Heart right ventricle (tissue), 16 donors: ENCODE results near the gene TARS2. TPM values are rescaled to one million over a fixed set of nuclear protein-coding genes. Genes with fewer than 3 reads are reported as not detected.

Experiments used
- ATAC-seq, 8 donors: fragments of 200-7000 bp; cut with Tn5 transposase; one replicate each; pipeline ENCODE4 v1.9.1; 2020; ENCODE audit warnings: mild to moderate bottlenecking in 8 of 8, moderate library complexity in 8 of 8, moderate number of reproducible peaks in 1 of 8
- DNase-seq, 2 donors: peaks; one replicate each; pipeline ENCODE4 v3.0.0-alpha.2; 2020
- H3K27ac ChIP-seq, 10 donors: fragments of 200-600 bp; sonication (generic) in 2 of 10; one replicate each; pipeline versions ENCODE4 v1.5.0 to v1.8.0; 2020 to 2022; ENCODE audit warnings: mild to moderate bottlenecking in 3 of 10
- H3K27me3 ChIP-seq, 7 donors: fragments of 200-600 bp; one replicate each; pipeline ENCODE4 v1.8.0; 2021 to 2022; ENCODE audit warnings: mild to moderate bottlenecking in 2 of 7
- H3K36me3 ChIP-seq, 9 donors: fragments of 200-600 bp; sonication (generic) in 1 of 9; one replicate each; pipeline versions ENCODE4 v1.5.0 to v1.8.0; 2020 to 2022; ENCODE audit warnings: mild to moderate bottlenecking in 2 of 9
- H3K4me1 ChIP-seq, 9 donors: fragments of 200-600 bp; sonication (generic) in 1 of 9; one replicate each; pipeline versions ENCODE4 v1.5.0 to v1.8.0; 2020 to 2022; ENCODE audit warnings: mild to moderate bottlenecking in 4 of 9
- H3K4me3 ChIP-seq, 10 donors: fragments of 200-600 bp; sonication (generic) in 2 of 10; one replicate each; pipeline versions ENCODE4 v1.5.0 to v1.8.0; 2020 to 2022; ENCODE audit warnings: mild to moderate bottlenecking in 7 of 10, moderate library complexity in 2 of 10
- H3K9me3 ChIP-seq, 11 donors: fragments of 200-600 bp in 10 of 11; sonication (generic) in 2 of 11; one replicate each; pipeline versions ENCODE4 v1.5.0 to v1.8.0; 2013 to 2022; ENCODE audit warnings: mild to moderate bottlenecking in 2 of 11, control low read depth in 1 of 11, moderate library complexity in 1 of 11
- WGBS, 2 donors: extraction: QIAGEN DNeasy Blood & Tissue Kit; methylation state at CpG; one replicate each; pipeline ENCODE4 v1.1.7; 2013; ENCODE audit warnings: inconsistent platforms in 1 of 2; 5-methylcytosine and 5-hydroxymethylcytosine counted together
- intact Hi-C, 10 donors: fragments of 100-400 bp; cut with DNase I; formaldehyde crosslinking; loops; one replicate each; pipeline versions ENCODE4 v1.11.1 to v1.14.2; 2022
- polyA plus RNA-seq, 2 donors: library from polyadenylated mRNA; stranded (reverse); fragments of 200-250 nt; gene quantifications; one replicate each; pipeline ENCODE4 v1.2.3, GENCODE V29; 2013
- total RNA-seq, 10 donors: library from RNA; stranded (reverse); fragmentation: NEBNext Ultra II Directional in 3 of 10; extraction: Animal tissue kit (Norgen Biotek cat#: 25700) in 3 of 10; gene quantifications; one replicate each; pipeline versions ENCODE4 v1.2.1 to v1.2.4, GENCODE V29; 2021 to 2023
- TF ChIP-seq, protein P1 (sequence below), 9 donors: fragments of 200-600 bp; sonication (generic) in 2 of 9; IDR thresholded peaks; one replicate each; pipeline versions ENCODE4 v1.5.0 to v1.8.0; 2021 to 2022; ENCODE audit warnings: antibody characterized with exemption in 9 of 9, mild to moderate bottlenecking in 5 of 9, moderate library complexity in 1 of 9
- donor health status: Arrhythmogenic right ventricular cardiomyopathy.
- donor health status: ischemic (EF 13 %, LVEDD 7.1; RV severe dilation, severe dysfunction).
- donor health status: healthy with polysubstance abuse.
- donor health status: DM: no; HTN: yes; CAD: no.
- donor health status: DM: no; HTN: no; CAD: no.
- donor health status: ischemic (EF 25% LVEDD 6.9; RV normal size, moderate dysfunction).
- donor health status: ischemic (EF 25% LVEDD 5.7; RV mildly dilated, moderate dysfunction).
- donor health status: healthy.
- donor health status: DM: yes; HTN: yes; CAD: no.
- donor health status: Ischemic cardiomyopathy.
- donor health status: ischemic (EF 35%, LVEDD 5.7; RV mildly dilated, moderate dysfunction).
- donor health status: nonischemic (EF 11% LVEDD 7.7; RV severe dilation, severe dysfunction).
- donor health status: DM: yes; HTN: yes; CAD: no.
- donor health status: PGD.
- donor health status: ischemic (EF 29% LVEDD 5.4; RV normal size, mild dysfunction).
- donor health status: nonischemic (EF 23%, LVEDD 6.1; RV moderate dilation, normal function).

The TARS2 gene
- total and polyA plus RNA-seq, 12 donors, result 19.1 to 44.4 (median 34.0) TPM

DNA sequence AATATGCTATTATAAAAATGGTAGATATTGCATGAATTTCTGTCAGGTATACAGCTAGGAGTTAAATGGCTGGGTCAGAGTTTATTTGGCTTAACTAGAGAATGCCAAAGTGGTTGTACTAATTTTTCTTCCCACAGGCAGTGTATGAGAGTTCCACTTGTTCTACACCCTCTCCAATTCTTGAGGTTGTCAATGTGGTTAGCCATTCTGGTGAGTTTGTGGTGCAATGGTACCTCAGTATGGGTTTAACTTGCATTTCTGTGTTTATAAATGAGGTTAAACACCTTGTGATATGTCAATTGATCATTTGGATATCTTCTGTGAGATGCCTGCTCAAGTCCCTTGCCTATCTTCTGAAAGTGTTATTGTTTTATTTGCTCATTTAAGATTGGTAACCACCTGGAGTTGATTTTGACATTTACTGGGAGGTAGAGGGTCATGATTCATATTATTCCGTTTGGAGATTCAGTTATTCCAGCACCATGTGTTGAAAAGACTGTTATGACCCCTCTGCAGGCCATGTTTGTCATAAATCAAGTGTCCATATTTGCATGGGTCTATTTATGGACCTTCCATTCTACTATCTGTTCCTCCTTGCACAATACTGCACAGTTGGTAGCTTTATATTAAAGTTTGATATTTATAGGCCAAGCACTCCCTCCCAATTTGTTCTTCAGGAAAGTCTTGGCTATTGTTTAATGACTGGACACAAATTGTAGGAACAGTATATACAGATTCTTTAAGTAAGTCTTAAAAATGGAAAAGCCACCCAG lies 34.2 kb downstream of the TARS2 start:
- intact Hi-C loops, result no loop called here
- Histone ChIP-seq H3K9me3 (no peaks in the 10 kb centered on the region), H3K27me3 (no peaks in the 10 kb centered on the region), H3K27ac (no peak overlapping the region), H3K4me3 (no peak overlapping the region), H3K36me3 (no peaks in the 10 kb centered on the region), H3K4me1 (peaks cover 0 to 4% (median 3%) of the 10 kb centered on the region in 9 donors)
- 54 to 77% methylated on average over 1 of the region's 1 CpG for WGBS, 2 donors
- no peak for DNase-seq
- TF ChIP-seq, protein P1, sequence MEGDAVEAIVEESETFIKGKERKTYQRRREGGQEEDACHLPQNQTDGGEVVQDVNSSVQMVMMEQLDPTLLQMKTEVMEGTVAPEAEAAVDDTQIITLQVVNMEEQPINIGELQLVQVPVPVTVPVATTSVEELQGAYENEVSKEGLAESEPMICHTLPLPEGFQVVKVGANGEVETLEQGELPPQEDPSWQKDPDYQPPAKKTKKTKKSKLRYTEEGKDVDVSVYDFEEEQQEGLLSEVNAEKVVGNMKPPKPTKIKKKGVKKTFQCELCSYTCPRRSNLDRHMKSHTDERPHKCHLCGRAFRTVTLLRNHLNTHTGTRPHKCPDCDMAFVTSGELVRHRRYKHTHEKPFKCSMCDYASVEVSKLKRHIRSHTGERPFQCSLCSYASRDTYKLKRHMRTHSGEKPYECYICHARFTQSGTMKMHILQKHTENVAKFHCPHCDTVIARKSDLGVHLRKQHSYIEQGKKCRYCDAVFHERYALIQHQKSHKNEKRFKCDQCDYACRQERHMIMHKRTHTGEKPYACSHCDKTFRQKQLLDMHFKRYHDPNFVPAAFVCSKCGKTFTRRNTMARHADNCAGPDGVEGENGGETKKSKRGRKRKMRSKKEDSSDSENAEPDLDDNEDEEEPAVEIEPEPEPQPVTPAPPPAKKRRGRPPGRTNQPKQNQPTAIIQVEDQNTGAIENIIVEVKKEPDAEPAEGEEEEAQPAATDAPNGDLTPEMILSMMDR (IDR thresholded peaks at IDR 0.05), result no peak
- ATAC-seq, result no peak

DNA sequence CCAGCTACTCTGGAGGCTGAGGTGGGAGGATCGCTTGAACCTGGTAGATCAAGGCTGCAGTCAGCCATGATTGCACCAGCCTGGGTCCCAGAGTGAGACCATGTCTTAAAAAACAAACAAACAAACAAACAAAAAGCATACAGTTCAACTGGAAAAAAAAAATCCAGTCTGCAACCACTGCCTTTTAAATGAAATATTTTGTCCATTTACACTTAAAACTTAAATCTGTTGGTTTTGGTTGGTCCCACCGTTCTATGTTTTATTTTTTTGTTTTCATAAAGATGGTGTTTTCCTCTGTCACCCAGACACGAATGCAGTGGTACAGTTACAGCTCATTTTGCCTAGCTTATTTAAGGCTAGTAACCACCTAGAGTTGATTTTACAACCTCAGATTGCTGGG lies 38.1 kb downstream of the TARS2 start:
- Histone ChIP-seq H3K4me3 (no peak overlapping the region), H3K27me3 (no peaks in the 10 kb centered on the region), H3K4me1 (peaks cover 0 to 10% (median 8%) of the 10 kb centered on the region in 9 donors), H3K9me3 (no peaks in the 10 kb centered on the region), H3K36me3 (no peaks in the 10 kb centered on the region), H3K27ac (no peak overlapping the region)
- ATAC-seq, result no peak
- intact Hi-C loops, result no loop called here
- no peak for DNase-seq
- WGBS, 2 donors, result 89% methylated on average over 3 of the region's 3 CpGs
- TF ChIP-seq, protein P1 (IDR thresholded peaks at IDR 0.05), result no peak

DNA sequence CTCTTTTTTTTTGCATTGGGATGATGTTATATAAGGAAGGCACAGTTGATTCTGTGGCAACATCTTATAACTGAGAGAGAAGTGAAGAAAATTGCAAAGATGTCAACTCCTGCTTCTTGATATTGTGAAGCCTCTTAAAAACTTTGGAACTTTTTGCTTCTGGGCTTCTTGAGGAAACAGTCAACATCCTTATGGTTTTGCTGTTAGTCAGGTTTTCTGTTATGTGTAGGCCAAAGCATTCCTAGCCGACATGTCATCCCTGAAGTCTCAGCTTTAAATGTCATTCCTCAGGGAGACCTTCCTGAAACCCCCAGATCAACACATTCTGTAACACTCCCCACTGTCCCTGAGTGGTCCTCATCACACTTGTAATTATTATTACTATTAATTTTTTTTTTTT lies 41.0 kb downstream of the TARS2 start:
- Histone ChIP-seq H3K4me1 (peaks cover 2 to 30% (median 16%) of the 10 kb centered on the region in 9 donors), H3K4me3 (no peak overlapping the region), H3K9me3 (no peaks in the 10 kb centered on the region), H3K36me3 (no peaks in the 10 kb centered on the region), H3K27me3 (no peaks in the 10 kb centered on the region), H3K27ac (no peak overlapping the region)
- DNase-seq, result no peak
- TF ChIP-seq, protein P1 (IDR thresholded peaks at IDR 0.05), result no peak
- intact Hi-C loops, result no loop called here
- no peak for ATAC-seq
- WGBS, 2 donors, result 92 to 100% methylated on average over 1 of the region's 1 CpG

DNA sequence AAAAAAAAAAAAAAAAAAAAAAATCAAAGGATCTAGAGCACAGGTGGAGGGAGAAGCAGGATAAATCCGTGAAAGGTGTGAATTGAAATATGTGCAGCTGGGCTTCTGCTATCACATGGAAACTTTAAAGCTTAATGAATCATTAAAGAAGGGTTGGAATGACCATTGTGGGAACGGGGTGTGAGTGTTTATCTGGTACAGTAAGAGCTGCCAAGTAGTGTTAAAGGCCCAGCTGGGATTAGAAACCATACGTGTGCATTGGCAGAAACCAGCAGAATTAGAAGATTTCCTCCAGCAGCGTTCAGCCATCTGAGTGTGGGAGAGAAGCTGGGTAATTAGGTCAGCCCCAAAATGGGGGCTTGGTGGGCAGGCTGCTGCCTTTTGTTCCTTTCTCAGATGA lies 41.8 kb downstream of the TARS2 start:
- peak in 2 of 8 donors; percentile 26 to 47 for ATAC-seq
- no peak for DNase-seq
- H3K27me3 ChIP-seq, result no peaks in the 10 kb centered on the region
- intact Hi-C loops, result no loop called here
- peak overlapping the region in 1 of 10 donors; percentile 43 for H3K27ac ChIP-seq
- H3K9me3 ChIP-seq, result no peaks in the 10 kb centered on the region
- H3K36me3 ChIP-seq, result no peaks in the 10 kb centered on the region
- H3K4me3 ChIP-seq, result no peak overlapping the region
- WGBS, 2 donors, result 23 to 35% methylated on average over 4 of the region's 4 CpGs
- H3K4me1 ChIP-seq, result peaks cover 2 to 38% (median 18%) of the 10 kb centered on the region in 9 donors
- TF ChIP-seq, protein P1 (IDR thresholded peaks at IDR 0.05), result no peak
